HepG2 (cell line): ENCODE data around the gene LGALS16. TPM values are rescaled to one million over a fixed set of nuclear protein-coding genes. Genes with fewer than 3 reads are reported as not detected.
A peak's percentile ranks its signal among the peaks of the same experiment; 100 is the strongest.

ENCODE experiments used
- ATF7-NPFF ChIP-seq: sonication (generic); formaldehyde crosslinking; IDR thresholded peaks from 2 replicates; pipeline ENCODE4 v1.8.1; 2023; ENCODE audit warnings: mild to moderate bottlenecking, low read depth, missing genetic modification reagents, moderate library complexity
- GLI4 ChIP-seq: sonication (generic); formaldehyde crosslinking; IDR thresholded peaks from 2 replicates; pipeline ENCODE4 v1.5.1; 2020; ENCODE audit warnings: missing genetic modification reagents, mild to moderate bottlenecking, moderate library complexity, borderline replicate concordance
- IKZF1 ChIP-seq: fragments of 450-650 bp; IDR thresholded peaks from 2 replicates; pipeline ENCODE4 v1.7.1; 2016
- IKZF4 ChIP-seq: sonication (generic); formaldehyde crosslinking; IDR thresholded peaks from 2 replicates; pipeline ENCODE4 v1.5.1; 2020; ENCODE audit warnings: borderline replicate concordance, mild to moderate bottlenecking, low read depth, missing genetic modification reagents; ENCODE audit errors: not compliant biosample characterization
- KDM2A ChIP-seq: sonication (generic); formaldehyde crosslinking; IDR thresholded peaks from 2 replicates; pipeline ENCODE4 v1.4.0; 2020; ENCODE audit warnings: low read depth, missing genetic modification reagents, borderline replicate concordance
- NCOA2 ChIP-seq: sonication (generic); formaldehyde crosslinking; IDR thresholded peaks from 2 replicates; pipeline ENCODE4 v1.8.0; 2022; ENCODE audit warnings: inconsistent platforms
- PHF20 ChIP-seq: sonication (generic); formaldehyde crosslinking; IDR thresholded peaks from 2 replicates; pipeline ENCODE4 v1.5.0; 2020; ENCODE audit warnings: mild to moderate bottlenecking, missing genetic modification reagents
- PHF8 ChIP-seq: sonication (generic); formaldehyde crosslinking; IDR thresholded peaks from 2 replicates; pipeline ENCODE4 v1.5.0; 2020; ENCODE audit warnings: missing genetic modification reagents
- SAP130 ChIP-seq: IDR thresholded peaks from 2 replicates; pipeline ENCODE4 v1.6.1; 2016; ENCODE audit warnings: low read depth
- YEATS4 ChIP-seq: sonication (generic); formaldehyde crosslinking; IDR thresholded peaks from 2 replicates; pipeline ENCODE4 v1.4.0; 2020; ENCODE audit warnings: missing genetic modification reagents, borderline replicate concordance
- ZBTB7B ChIP-seq: sonication (generic); formaldehyde crosslinking; IDR thresholded peaks from 2 replicates; pipeline ENCODE4 v1.4.0; 2020; ENCODE audit warnings: missing genetic modification reagents
- ZNF20 ChIP-seq: sonication (generic); formaldehyde crosslinking; IDR thresholded peaks from 2 replicates; pipeline ENCODE4 v1.4.0; 2020; ENCODE audit warnings: mild to moderate bottlenecking, moderate library complexity, missing genetic modification reagents
- ZNF350 ChIP-seq: sonication (generic); formaldehyde crosslinking; IDR thresholded peaks from 2 replicates; pipeline ENCODE4 v1.4.0; 2020; ENCODE audit warnings: mild to moderate bottlenecking, low read depth, missing genetic modification reagents, borderline replicate concordance
- ZNF468 ChIP-seq: sonication (generic); formaldehyde crosslinking; IDR thresholded peaks from 2 replicates; pipeline ENCODE4 v1.8.0; 2022; ENCODE audit warnings: mild to moderate bottlenecking, moderate library complexity, missing genetic modification reagents
- ZNF780A ChIP-seq: sonication (generic); formaldehyde crosslinking; IDR thresholded peaks from 2 replicates; pipeline ENCODE4 v1.8.0; 2022; ENCODE audit warnings: mild to moderate bottlenecking, missing genetic modification reagents, moderate library complexity
- ZNF83 ChIP-seq: sonication (generic); formaldehyde crosslinking; IDR thresholded peaks from 2 replicates; pipeline ENCODE4 v1.4.0; 2020; ENCODE audit warnings: missing genetic modification reagents, mild to moderate bottlenecking, borderline replicate concordance
- polyA plus RNA-seq, 8 experiments: library from polyadenylated mRNA; depleted of rRNA in 3 of 8; stranded (reverse) in 7 of 8; unstranded in 1 of 8; fragments of >200 nt; fragmentation: Illumina TruSeq in 4 of 8; extraction: Trizol in 4 of 8; gene quantifications; 2 replicates each; pipeline versions ENCODE4 v1.2.1 to v1.2.3, GENCODE V29; 2011 to 2016; ENCODE audit warnings: low read depth in 4 of 8, missing spikeins in 1 of 8, mixed read lengths in 1 of 8; ENCODE audit not compliant: insufficient read depth in 1 of 8
- total RNA-seq, 5 experiments: library from RNA; depleted of rRNA; stranded (reverse); fragments of >200 nt; fragmentation: Illumina TruSeq; extraction: Trizol; gene quantifications; 2 replicates each; pipeline ENCODE4 v1.2.3, GENCODE V29; 2016; ENCODE audit warnings: low read depth in 1 of 5
- TF ChIP-seq, protein P1 (sequence below): sonication (generic); formaldehyde crosslinking; IDR thresholded peaks from 2 replicates; pipeline ENCODE4 v1.4.0; 2020; ENCODE audit warnings: mild to moderate bottlenecking, missing genetic modification reagents
- TF ChIP-seq, protein P2 (sequence below): sonication (generic); formaldehyde crosslinking; IDR thresholded peaks from 2 replicates; pipeline ENCODE4 v1.5.1; 2020; ENCODE audit warnings: mild to moderate bottlenecking, missing genetic modification reagents, moderate library complexity
- TF ChIP-seq, protein P3 (sequence below): sonication (generic); formaldehyde crosslinking; IDR thresholded peaks from 2 replicates; pipeline ENCODE4 v1.9.0; 2021; ENCODE audit warnings: missing genetic modification reagents, borderline replicate concordance
- TF ChIP-seq, protein P4 (sequence below): sonication (generic); formaldehyde crosslinking; IDR thresholded peaks from 2 replicates; pipeline ENCODE4 v1.4.0; 2020; ENCODE audit warnings: missing genetic modification reagents
- TF ChIP-seq, protein P5 (sequence below): sonication (generic); formaldehyde crosslinking; IDR thresholded peaks from 2 replicates; pipeline ENCODE4 v1.4.0; 2020; ENCODE audit warnings: mild to moderate bottlenecking, missing genetic modification reagents, borderline replicate concordance

LGALS16 gene
- total and polyA plus RNA-seq, 2 of the 13 experiments (the other 11 are each of a cell fraction or from before 2014, with no cell fraction given): not detected

DNA sequence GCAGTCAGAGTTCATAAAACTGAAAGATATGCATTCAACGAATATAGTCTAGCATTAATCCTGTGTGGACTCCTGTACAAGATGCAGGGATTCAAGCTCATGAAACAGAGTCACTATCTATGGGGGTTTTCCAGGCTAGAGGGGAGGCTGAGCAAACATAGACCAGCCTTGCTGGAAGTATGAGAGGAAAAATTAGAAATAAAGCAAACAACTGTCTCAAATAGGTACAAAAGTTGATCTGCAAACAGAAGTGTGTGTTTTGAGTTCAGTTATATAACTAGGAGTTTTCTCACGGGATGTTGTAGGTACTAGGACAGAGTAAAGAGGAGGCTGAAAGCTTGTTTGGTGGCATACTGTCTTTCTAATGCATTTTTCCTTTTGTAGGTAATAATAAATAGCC is 40.0 kb downstream of the LGALS16 start (continued):
- TF ChIP-seq, protein P1, sequence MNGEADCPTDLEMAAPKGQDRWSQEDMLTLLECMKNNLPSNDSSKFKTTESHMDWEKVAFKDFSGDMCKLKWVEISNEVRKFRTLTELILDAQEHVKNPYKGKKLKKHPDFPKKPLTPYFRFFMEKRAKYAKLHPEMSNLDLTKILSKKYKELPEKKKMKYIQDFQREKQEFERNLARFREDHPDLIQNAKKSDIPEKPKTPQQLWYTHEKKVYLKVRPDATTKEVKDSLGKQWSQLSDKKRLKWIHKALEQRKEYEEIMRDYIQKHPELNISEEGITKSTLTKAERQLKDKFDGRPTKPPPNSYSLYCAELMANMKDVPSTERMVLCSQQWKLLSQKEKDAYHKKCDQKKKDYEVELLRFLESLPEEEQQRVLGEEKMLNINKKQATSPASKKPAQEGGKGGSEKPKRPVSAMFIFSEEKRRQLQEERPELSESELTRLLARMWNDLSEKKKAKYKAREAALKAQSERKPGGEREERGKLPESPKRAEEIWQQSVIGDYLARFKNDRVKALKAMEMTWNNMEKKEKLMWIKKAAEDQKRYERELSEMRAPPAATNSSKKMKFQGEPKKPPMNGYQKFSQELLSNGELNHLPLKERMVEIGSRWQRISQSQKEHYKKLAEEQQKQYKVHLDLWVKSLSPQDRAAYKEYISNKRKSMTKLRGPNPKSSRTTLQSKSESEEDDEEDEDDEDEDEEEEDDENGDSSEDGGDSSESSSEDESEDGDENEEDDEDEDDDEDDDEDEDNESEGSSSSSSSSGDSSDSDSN (CRISPR knock-in tag): no peak
- TF ChIP-seq SAP130 (CRISPR knock-in tag) (peak; percentile 25; the same call in 1 of the 2 replicates), GLI4 (CRISPR knock-in tag) (0 out of 2 replicates have a peak, but pooled peaks have one; percentile 20), ATF7-NPFF (CRISPR knock-in tag) (no peak), ZBTB7B (CRISPR knock-in tag) (peak; percentile 89), PHF8 (no peak), ZNF20 (CRISPR knock-in tag) (no peak), IKZF4 (CRISPR knock-in tag) (no peak), ZNF83 (CRISPR knock-in tag) (no peak), YEATS4 (CRISPR knock-in tag) (no peak), KDM2A (CRISPR knock-in tag) (no peak), IKZF1 (no peak), NCOA2 (CRISPR knock-in tag) (peak; percentile 40; the same call in 1 of the 2 replicates), PHF20 (CRISPR knock-in tag) (no peak), ZNF350 (CRISPR knock-in tag) (no peak), ZNF780A (CRISPR knock-in tag) (no peak), ZNF468 (CRISPR knock-in tag) (no peak)
- TF ChIP-seq, protein P2, sequence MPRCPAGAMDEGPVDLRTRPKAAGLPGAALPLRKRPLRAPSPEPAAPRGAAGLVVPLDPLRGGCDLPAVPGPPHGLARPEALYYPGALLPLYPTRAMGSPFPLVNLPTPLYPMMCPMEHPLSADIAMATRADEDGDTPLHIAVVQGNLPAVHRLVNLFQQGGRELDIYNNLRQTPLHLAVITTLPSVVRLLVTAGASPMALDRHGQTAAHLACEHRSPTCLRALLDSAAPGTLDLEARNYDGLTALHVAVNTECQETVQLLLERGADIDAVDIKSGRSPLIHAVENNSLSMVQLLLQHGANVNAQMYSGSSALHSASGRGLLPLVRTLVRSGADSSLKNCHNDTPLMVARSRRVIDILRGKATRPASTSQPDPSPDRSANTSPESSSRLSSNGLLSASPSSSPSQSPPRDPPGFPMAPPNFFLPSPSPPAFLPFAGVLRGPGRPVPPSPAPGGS (CRISPR knock-in tag): no peak
- TF ChIP-seq, protein P3, sequence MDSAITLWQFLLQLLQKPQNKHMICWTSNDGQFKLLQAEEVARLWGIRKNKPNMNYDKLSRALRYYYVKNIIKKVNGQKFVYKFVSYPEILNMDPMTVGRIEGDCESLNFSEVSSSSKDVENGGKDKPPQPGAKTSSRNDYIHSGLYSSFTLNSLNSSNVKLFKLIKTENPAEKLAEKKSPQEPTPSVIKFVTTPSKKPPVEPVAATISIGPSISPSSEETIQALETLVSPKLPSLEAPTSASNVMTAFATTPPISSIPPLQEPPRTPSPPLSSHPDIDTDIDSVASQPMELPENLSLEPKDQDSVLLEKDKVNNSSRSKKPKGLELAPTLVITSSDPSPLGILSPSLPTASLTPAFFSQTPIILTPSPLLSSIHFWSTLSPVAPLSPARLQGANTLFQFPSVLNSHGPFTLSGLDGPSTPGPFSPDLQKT (CRISPR knock-in tag): no peak
- TF ChIP-seq, protein P4, sequence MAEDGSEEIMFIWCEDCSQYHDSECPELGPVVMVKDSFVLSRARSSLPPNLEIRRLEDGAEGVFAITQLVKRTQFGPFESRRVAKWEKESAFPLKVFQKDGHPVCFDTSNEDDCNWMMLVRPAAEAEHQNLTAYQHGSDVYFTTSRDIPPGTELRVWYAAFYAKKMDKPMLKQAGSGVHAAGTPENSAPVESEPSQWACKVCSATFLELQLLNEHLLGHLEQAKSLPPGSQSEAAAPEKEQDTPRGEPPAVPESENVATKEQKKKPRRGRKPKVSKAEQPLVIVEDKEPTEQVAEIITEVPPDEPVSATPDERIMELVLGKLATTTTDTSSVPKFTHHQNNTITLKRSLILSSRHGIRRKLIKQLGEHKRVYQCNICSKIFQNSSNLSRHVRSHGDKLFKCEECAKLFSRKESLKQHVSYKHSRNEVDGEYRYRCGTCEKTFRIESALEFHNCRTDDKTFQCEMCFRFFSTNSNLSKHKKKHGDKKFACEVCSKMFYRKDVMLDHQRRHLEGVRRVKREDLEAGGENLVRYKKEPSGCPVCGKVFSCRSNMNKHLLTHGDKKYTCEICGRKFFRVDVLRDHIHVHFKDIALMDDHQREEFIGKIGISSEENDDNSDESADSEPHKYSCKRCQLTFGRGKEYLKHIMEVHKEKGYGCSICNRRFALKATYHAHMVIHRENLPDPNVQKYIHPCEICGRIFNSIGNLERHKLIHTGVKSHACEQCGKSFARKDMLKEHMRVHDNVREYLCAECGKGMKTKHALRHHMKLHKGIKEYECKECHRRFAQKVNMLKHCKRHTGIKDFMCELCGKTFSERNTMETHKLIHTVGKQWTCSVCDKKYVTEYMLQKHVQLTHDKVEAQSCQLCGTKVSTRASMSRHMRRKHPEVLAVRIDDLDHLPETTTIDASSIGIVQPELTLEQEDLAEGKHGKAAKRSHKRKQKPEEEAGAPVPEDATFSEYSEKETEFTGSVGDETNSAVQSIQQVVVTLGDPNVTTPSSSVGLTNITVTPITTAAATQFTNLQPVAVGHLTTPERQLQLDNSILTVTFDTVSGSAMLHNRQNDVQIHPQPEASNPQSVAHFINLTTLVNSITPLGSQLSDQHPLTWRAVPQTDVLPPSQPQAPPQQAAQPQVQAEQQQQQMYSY (CRISPR knock-in tag): no peak
- TF ChIP-seq, protein P5, sequence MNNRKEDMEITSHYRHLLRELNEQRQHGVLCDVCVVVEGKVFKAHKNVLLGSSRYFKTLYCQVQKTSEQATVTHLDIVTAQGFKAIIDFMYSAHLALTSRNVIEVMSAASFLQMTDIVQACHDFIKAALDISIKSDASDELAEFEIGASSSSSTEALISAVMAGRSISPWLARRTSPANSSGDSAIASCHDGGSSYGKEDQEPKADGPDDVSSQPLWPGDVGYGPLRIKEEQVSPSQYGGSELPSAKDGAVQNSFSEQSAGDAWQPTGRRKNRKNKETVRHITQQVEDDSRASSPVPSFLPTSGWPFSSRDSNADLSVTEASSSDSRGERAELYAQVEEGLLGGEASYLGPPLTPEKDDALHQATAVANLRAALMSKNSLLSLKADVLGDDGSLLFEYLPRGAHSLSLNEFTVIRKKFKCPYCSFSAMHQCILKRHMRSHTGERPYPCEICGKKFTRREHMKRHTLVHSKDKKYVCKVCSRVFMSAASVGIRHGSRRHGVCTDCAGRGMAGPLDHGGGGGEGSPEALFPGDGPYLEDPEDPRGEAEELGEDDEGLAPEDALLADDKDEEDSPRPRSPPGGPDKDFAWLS (CRISPR knock-in tag): no peak
